Trophoblast cell (in vitro differentiated cells and primary cell): ENCODE measurements around the gene MIGA2.

Experiments used
- DNase-seq, 2 donors: peaks; one replicate each; pipeline ENCODE4 v3.0.0-alpha.2; 2016
- H2AFZ ChIP-seq: 2 replicates; pipeline ENCODE4 v1.6.1; 2013; ENCODE audit warnings: low read length, moderate library complexity, mild to moderate bottlenecking; ENCODE audit not compliant: insufficient read depth, poor library complexity
- H2AK5ac ChIP-seq: 2 replicates; pipeline ENCODE4 v1.6.1; 2013; ENCODE audit warnings: mild to moderate bottlenecking, low read length
- H2BK120ac ChIP-seq: 2 replicates; pipeline ENCODE4 v1.6.1; 2013; ENCODE audit warnings: low read length, mild to moderate bottlenecking, moderate library complexity; ENCODE audit not compliant: insufficient read depth, poor library complexity
- H2BK12ac ChIP-seq: 2 replicates; pipeline ENCODE4 v1.6.1; 2013; ENCODE audit warnings: mild to moderate bottlenecking, low read length, moderate library complexity
- H2BK5ac ChIP-seq: 2 replicates; pipeline ENCODE4 v1.6.1; 2013; ENCODE audit warnings: low read length, low read depth, moderate library complexity, mild to moderate bottlenecking; ENCODE audit not compliant: poor library complexity
- H3K14ac ChIP-seq: 2 replicates; pipeline ENCODE4 v1.6.1; 2013; ENCODE audit warnings: mild to moderate bottlenecking, low read length
- H3K18ac ChIP-seq: 2 replicates; pipeline ENCODE4 v1.6.1; 2013; ENCODE audit warnings: mild to moderate bottlenecking, low read length
- H3K23ac ChIP-seq: 2 replicates; pipeline ENCODE4 v1.6.1; 2013; ENCODE audit warnings: low read length
- H3K27ac ChIP-seq: 2 replicates; pipeline ENCODE4 v1.5.1; 2013; ENCODE audit warnings: low read depth, mild to moderate bottlenecking, inconsistent platforms, low read length, moderate library complexity
- H3K27me3 ChIP-seq: 2 replicates; pipeline ENCODE4 v1.6.1; 2013; ENCODE audit warnings: inconsistent platforms, mild to moderate bottlenecking, low read length, moderate library complexity; ENCODE audit not compliant: insufficient read depth
- H3K36me3 ChIP-seq, 2 experiments: 1 replicate in 1 of 2; 2 replicates in 1 of 2; pipeline ENCODE4 v1.6.1; 2013; ENCODE audit warnings: low read length in 2 of 2, mild to moderate bottlenecking in 2 of 2, moderate library complexity in 1 of 2; ENCODE audit not compliant: insufficient read depth in 2 of 2, control insufficient read depth in 1 of 2
- H3K4ac ChIP-seq: 2 replicates; pipeline ENCODE4 v1.6.1; 2013; ENCODE audit warnings: low read depth, mild to moderate bottlenecking, low read length, moderate library complexity
- H3K4me1 ChIP-seq, 2 experiments: 1 replicate in 1 of 2; 2 replicates in 1 of 2; pipeline ENCODE4 v1.6.1; 2013; ENCODE audit warnings: low read length in 2 of 2, mild to moderate bottlenecking in 2 of 2, moderate library complexity in 1 of 2; ENCODE audit not compliant: insufficient read depth in 2 of 2, control insufficient read depth in 1 of 2
- H3K4me2 ChIP-seq: 2 replicates; pipeline ENCODE4 v1.6.1; 2013; ENCODE audit warnings: inconsistent platforms, mild to moderate bottlenecking, low read length, moderate library complexity
- H3K4me3 ChIP-seq: 2 replicates; pipeline ENCODE4 v1.5.1; 2013; ENCODE audit warnings: mild to moderate bottlenecking, low read depth, low read length, inconsistent platforms
- H3K79me1 ChIP-seq: one replicate; pipeline ENCODE4 v1.6.1; 2013; ENCODE audit warnings: low read length
- H3K79me2 ChIP-seq: 2 replicates; pipeline ENCODE4 v1.6.1; 2013; ENCODE audit warnings: low read length, mild to moderate bottlenecking; ENCODE audit not compliant: control insufficient read depth, insufficient read depth, poor library complexity
- H3K9ac ChIP-seq: 2 replicates; pipeline ENCODE4 v1.6.1; 2013; ENCODE audit warnings: mild to moderate bottlenecking, low read length
- H3K9me3 ChIP-seq: 2 replicates; pipeline ENCODE4 v1.6.1; 2013; ENCODE audit warnings: low read depth, mild to moderate bottlenecking, control low read depth, inconsistent platforms, low read length; ENCODE audit not compliant: insufficient read depth
- H4K12ac ChIP-seq: 2 replicates; pipeline ENCODE4 v1.6.1; 2013; ENCODE audit warnings: low read depth, mild to moderate bottlenecking, low read length, moderate library complexity
- H4K8ac ChIP-seq: 2 replicates; pipeline ENCODE4 v1.6.1; 2013; ENCODE audit warnings: low read depth, mild to moderate bottlenecking, low read length, moderate library complexity
- H4K91ac ChIP-seq: one replicate; pipeline ENCODE4 v1.6.1; 2013; ENCODE audit warnings: low read depth, mild to moderate bottlenecking, low read length, moderate library complexity
- WGBS: extraction: QIAGEN DNeasy Blood & Tissue Kit; methylation state at CpG from one replicate; pipeline ENCODE4 v1.1.7; 2013; ENCODE audit warnings: missing lambda C conversion rate; ENCODE audit not compliant: insufficient read length, insufficient coverage; ENCODE audit errors: extremely low coverage; 5-methylcytosine and 5-hydroxymethylcytosine counted together

Gene MIGA2

DNA sequence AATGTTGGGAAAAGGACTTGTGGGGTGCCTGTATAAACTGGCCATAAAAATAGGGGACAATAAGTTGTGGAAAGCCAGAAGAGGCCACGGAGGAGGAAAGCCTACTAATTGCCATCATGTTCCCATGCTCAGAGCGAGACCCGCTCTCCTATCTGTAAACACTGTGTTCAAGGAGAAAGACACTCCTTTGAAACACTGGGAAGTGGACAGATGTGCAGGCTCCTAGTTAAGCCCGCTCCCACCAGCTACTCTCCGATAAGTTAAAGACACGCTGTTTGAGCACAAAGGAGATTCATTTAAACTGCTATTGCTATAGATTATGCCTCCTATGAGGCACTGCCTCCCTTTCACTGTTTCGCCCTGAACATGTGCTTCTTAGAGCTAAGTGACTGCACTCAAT lies 64.9 kb downstream of the MIGA2 start:
- Histone ChIP-seq H4K12ac (no peak overlapping the region), H3K36me3 (peaks cover 0 to 3% of the 10 kb centered on the region in 2 experiments), H4K8ac (no peak overlapping the region), H3K79me1 (peaks cover 3% of the 10 kb centered on the region), H2BK12ac (no peak overlapping the region), H3K4me2 (no peak overlapping the region), H2AK5ac (no peak overlapping the region), H4K91ac (no peak overlapping the region), H3K9me3 (no peaks in the 10 kb centered on the region), H3K79me2 (no peaks in the 10 kb centered on the region), H2BK5ac (no peak overlapping the region), H3K9ac (no peak overlapping the region), H3K4me3 (no peak overlapping the region), H3K4ac (no peak overlapping the region), H3K4me1 (peaks cover 7% of the 10 kb centered on the region in 2 experiments), H2AFZ (no peak overlapping the region), H3K27me3 (no peaks in the 10 kb centered on the region), H3K14ac (no peak overlapping the region), H3K23ac (no peak overlapping the region), H2BK120ac (no peak overlapping the region), H3K27ac (no peak overlapping the region), H3K18ac (no peak overlapping the region)
- no CpG with 5 or more reads among the region's 7 CpGs for WGBS
- no peak for DNase-seq

DNA sequence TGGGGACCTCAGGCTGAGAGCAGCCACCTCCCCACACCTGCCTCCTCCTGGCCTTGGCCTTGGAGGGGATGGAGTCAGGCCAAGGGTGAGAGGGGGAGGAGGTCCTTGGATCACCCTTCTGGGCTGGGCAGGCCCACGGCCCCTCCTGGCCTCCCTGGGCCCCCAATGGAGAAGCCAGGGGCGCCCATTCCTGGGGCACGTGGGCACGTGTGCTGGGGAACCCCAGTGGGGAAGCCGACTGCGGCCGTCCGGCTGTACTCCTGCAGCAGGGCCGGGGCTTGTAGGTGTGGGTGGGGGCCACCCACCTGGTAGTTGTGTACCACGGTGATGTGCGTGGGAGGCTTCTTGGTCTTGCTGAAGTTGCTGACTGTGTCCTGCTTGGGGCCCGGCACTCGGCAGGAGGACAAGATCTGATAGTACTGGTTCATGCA lies 65.7 kb downstream of the MIGA2 start:
- Histone ChIP-seq H3K79me2 (no peaks in the 10 kb centered on the region), H3K4me3 (no peak overlapping the region), H4K12ac (no peak overlapping the region), H3K27ac (no peak overlapping the region), H3K4me1 (peaks cover 7% of the 10 kb centered on the region in 2 experiments), H4K91ac (no peak overlapping the region), H3K36me3 (peaks cover 0 to 3% of the 10 kb centered on the region in 2 experiments), H3K14ac (no peak overlapping the region), H2BK12ac (no peak overlapping the region), H2AFZ (no peak overlapping the region), H3K4me2 (no peak overlapping the region), H3K4ac (no peak overlapping the region), H3K79me1 (peaks cover 3% of the 10 kb centered on the region), H2BK120ac (no peak overlapping the region), H2BK5ac (no peak overlapping the region), H4K8ac (no peak overlapping the region), H3K9me3 (no peaks in the 10 kb centered on the region), H3K9ac (no peak overlapping the region), H3K18ac (no peak overlapping the region), H3K23ac (no peak overlapping the region), H3K27me3 (no peaks in the 10 kb centered on the region), H2AK5ac (no peak overlapping the region)
- DNase-seq, result no peak
- WGBS, result no CpG with 5 or more reads among the region's 13 CpGs

DNA sequence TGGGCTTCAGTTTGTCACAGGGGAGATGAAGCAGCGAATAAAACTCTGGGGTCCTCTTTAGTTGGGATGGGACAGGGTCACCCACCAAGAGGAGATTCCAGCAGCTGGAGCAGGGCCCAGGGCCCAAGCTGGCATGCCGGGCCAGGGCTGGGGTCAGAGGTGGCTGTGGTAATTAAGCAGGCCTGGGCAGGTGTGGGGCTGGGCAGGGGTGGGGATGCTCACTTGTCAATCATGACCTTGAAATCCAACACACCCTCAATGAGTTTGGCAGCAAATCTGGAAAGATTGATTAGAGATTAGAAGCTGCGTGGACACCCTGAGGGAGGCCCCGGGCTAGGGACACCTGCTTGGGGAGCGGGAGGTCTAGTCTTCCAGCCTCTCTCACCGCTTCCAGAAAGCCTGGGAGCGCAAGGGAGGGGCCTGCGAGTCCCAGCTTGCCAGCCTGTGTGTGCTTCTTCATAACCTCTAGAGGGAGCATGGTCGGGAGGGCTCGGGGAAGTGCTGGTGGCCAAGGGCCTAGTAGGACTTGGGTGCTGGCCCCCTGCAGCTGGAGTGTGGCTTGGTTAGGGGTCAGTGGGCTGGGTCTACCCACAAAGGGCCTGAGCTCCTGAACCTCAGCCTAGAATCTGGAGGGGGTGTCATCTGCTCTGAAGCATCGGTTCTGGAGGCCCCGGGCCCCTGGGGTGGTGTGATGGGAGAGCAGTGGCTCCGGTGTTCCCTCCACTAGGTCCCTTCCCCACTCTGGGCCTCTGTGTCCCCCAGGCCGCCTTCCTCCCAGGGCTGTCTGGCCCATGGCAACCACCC lies 66.6 kb downstream of the MIGA2 start:
- H3K36me3 ChIP-seq, result peaks cover under 1 to 3% of the 10 kb centered on the region in 2 experiments
- H3K4me1 ChIP-seq, result peaks cover 7% of the 10 kb centered on the region in 2 experiments
- H2BK5ac ChIP-seq, result peak overlapping the region; percentile 15
- H3K4me3 ChIP-seq, result no peak overlapping the region
- no peaks in the 10 kb centered on the region for H3K79me2 ChIP-seq
- H2AK5ac ChIP-seq, result peak overlapping the region; percentile 32
- peak overlapping the region; percentile 13 for H3K4ac ChIP-seq
- no peak overlapping the region for H2AFZ ChIP-seq
- no peaks in the 10 kb centered on the region for H3K27me3 ChIP-seq
- peak overlapping the region; percentile 41 for H3K18ac ChIP-seq
- H3K79me1 ChIP-seq, result peaks cover 3% of the 10 kb centered on the region
- no peak overlapping the region for H3K14ac ChIP-seq
- H3K9ac ChIP-seq, result no peak overlapping the region
- H2BK120ac ChIP-seq, result peak overlapping the region; percentile 78
- H3K23ac ChIP-seq, result no peak overlapping the region
- H2BK12ac ChIP-seq, result peak overlapping the region; percentile 42
- no peaks in the 10 kb centered on the region for H3K9me3 ChIP-seq
- H3K4me2 ChIP-seq, result no peak overlapping the region
- DNase-seq, result peak; percentile 41 to 60
- H4K12ac ChIP-seq, result peak overlapping the region; percentile 16
- peak overlapping the region; percentile 71 for H4K91ac ChIP-seq
- WGBS, result no CpG with 5 or more reads among the region's 14 CpGs
- H4K8ac ChIP-seq, result peak overlapping the region; percentile 56
- H3K27ac ChIP-seq, result no peak overlapping the region

DNA sequence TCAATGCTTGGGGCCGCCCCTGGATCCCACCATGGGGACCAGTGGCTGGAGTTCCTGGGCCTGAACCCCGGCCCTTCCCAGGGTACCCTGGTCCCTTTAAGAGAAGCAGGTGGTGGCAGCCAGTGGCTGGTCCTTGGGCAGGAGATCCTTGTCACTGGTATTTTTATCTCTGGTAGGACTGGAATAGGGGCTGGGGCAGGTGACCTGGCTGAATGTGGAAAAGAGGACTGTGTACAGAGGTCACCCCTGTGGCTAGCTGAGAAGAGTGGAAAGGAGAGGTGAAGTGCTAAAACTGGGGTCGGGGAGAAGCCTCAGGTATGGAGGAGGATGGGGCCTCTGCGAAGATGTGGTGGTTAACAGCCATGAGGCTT lies 67.2 kb downstream of the MIGA2 start:
- Histone ChIP-seq H3K36me3 (peaks cover 0 to 3% of the 10 kb centered on the region in 2 experiments), H3K18ac (peak overlapping the region; percentile 41), H3K79me2 (no peaks in the 10 kb centered on the region), H3K4ac (no peak overlapping the region), H3K27ac (no peak overlapping the region), H4K12ac (no peak overlapping the region), H2BK120ac (peak overlapping the region; percentile 78), H2BK5ac (peak overlapping the region; percentile 15), H2BK12ac (peak overlapping the region; percentile 42), H3K9ac (no peak overlapping the region), H3K4me2 (no peak overlapping the region), H3K27me3 (no peaks in the 10 kb centered on the region), H2AK5ac (peak overlapping the region; percentile 32), H3K9me3 (no peaks in the 10 kb centered on the region), H3K4me1 (peaks cover 7% of the 10 kb centered on the region in 2 experiments), H3K23ac (no peak overlapping the region), H2AFZ (no peak overlapping the region), H4K8ac (peak overlapping the region; percentile 56), H3K4me3 (no peak overlapping the region), H3K79me1 (peaks cover 3% of the 10 kb centered on the region), H4K91ac (peak overlapping the region; percentile 84), H3K14ac (no peak overlapping the region)
- WGBS, result no CpG with 5 or more reads among the region's 4 CpGs
- peak; percentile 38 to 61 for DNase-seq
